DOHH2 (cell line): ENCODE measurements around the gene KLHL40.

ENCODE experiments used
- EZH2phosphoT487 ChIP-seq: fragments of 200-600 bp; sonication (generic); IDR thresholded peaks from 2 replicates; pipeline ENCODE4 v1.6.1; 2017; ENCODE audit warnings: borderline replicate concordance, mild to moderate bottlenecking, antibody characterized with exemption, low read length, moderate library complexity, mixed read lengths
- TF ChIP-seq, protein P1 (sequence below): fragments of 200-600 bp; sonication (generic); IDR thresholded peaks from one replicate; pipeline ENCODE4 v1.5.1; 2014; ENCODE audit warnings: antibody characterized with exemption, mild to moderate bottlenecking, low read depth, low read length; ENCODE audit not compliant: poor library complexity, severe bottlenecking

DNA sequence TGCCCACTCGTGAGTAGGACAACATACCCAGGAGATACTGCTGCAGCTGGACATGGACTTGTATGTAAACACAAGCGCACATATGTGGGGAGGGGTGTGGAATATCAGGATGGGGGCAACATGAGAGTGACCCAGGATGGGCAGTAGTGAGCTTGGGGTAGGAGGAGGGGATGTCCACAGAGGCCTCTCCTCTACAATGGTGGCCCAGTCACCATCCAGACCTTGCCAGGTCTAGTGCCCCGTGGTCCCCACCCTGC is 32.1 kb upstream of the KLHL40 start:
- no peak for TF ChIP-seq EZH2phosphoT487
- TF ChIP-seq, protein P1, sequence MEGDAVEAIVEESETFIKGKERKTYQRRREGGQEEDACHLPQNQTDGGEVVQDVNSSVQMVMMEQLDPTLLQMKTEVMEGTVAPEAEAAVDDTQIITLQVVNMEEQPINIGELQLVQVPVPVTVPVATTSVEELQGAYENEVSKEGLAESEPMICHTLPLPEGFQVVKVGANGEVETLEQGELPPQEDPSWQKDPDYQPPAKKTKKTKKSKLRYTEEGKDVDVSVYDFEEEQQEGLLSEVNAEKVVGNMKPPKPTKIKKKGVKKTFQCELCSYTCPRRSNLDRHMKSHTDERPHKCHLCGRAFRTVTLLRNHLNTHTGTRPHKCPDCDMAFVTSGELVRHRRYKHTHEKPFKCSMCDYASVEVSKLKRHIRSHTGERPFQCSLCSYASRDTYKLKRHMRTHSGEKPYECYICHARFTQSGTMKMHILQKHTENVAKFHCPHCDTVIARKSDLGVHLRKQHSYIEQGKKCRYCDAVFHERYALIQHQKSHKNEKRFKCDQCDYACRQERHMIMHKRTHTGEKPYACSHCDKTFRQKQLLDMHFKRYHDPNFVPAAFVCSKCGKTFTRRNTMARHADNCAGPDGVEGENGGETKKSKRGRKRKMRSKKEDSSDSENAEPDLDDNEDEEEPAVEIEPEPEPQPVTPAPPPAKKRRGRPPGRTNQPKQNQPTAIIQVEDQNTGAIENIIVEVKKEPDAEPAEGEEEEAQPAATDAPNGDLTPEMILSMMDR = no peak
